Liver (tissue), 9 donors: ENCODE data around the gene CNTN2. TPM values are rescaled to one million over a fixed set of nuclear protein-coding genes. Genes with fewer than 3 reads are reported as not detected.

Source experiments
- DNase-seq: peaks from one replicate; pipeline ENCODE4 v3.0.0-alpha.2; 2017; ENCODE audit warnings: low spot score
- H3K27ac ChIP-seq, 2 donors: one replicate each; pipeline ENCODE4 v1.7.0; 2013; ENCODE audit warnings: inconsistent platforms in 2 of 2, low read length in 2 of 2, control low read depth in 1 of 2, low read depth in 1 of 2, mild to moderate bottlenecking in 1 of 2
- H3K27me3 ChIP-seq, 4 donors: one replicate each; pipeline versions ENCODE4 v1.6.1 to v1.7.0; 2013; ENCODE audit warnings: low read length in 3 of 4, inconsistent platforms in 1 of 4, mild to moderate bottlenecking in 1 of 4, moderate library complexity in 1 of 4; ENCODE audit not compliant: control insufficient read depth in 4 of 4, insufficient read depth in 4 of 4
- H3K36me3 ChIP-seq, 4 donors: one replicate each; pipeline versions ENCODE4 v1.6.1 to v1.7.0; 2013; ENCODE audit warnings: low read length in 3 of 4, mild to moderate bottlenecking in 3 of 4, low read depth in 1 of 4, moderate library complexity in 1 of 4; ENCODE audit not compliant: control insufficient read depth in 4 of 4, insufficient read depth in 3 of 4
- H3K4me1 ChIP-seq, 4 donors: one replicate each; pipeline versions ENCODE4 v1.6.1 to v1.7.0; 2013; ENCODE audit warnings: low read length in 3 of 4, mild to moderate bottlenecking in 3 of 4, moderate library complexity in 1 of 4; ENCODE audit not compliant: control insufficient read depth in 4 of 4, insufficient read depth in 4 of 4
- H3K4me3 ChIP-seq, 3 donors: one replicate each; pipeline versions ENCODE4 v1.6.1 to v1.7.0; 2013; ENCODE audit warnings: low read length in 3 of 3, control low read depth in 1 of 3, low read depth in 1 of 3, mild to moderate bottlenecking in 1 of 3
- H3K9ac ChIP-seq, 2 donors: one replicate each; pipeline ENCODE4 v1.7.0; 2013; ENCODE audit warnings: low read length in 2 of 2, mild to moderate bottlenecking in 2 of 2, moderate library complexity in 2 of 2, control low read depth in 1 of 2, low read depth in 1 of 2
- H3K9me3 ChIP-seq, 4 donors: one replicate each; pipeline versions ENCODE4 v1.6.1 to v1.7.0; 2013; ENCODE audit warnings: low read length in 3 of 4; ENCODE audit not compliant: control insufficient read depth in 4 of 4
- EGR1 ChIP-seq, 2 donors: IDR thresholded peaks; 2 replicates each; pipeline ENCODE4 v1.6.1; 2016 to 2018; ENCODE audit warnings: antibody characterized with exemption in 2 of 2, low read depth in 2 of 2
- FOXA2 ChIP-seq: IDR thresholded peaks from 2 replicates; pipeline ENCODE4 v1.6.1; 2016; ENCODE audit warnings: antibody characterized with exemption
- GABPA ChIP-seq, 2 donors: IDR thresholded peaks in 1 of 2; conservative IDR thresholded peaks in 1 of 2; 2 replicates each; pipeline ENCODE4 v1.6.1; 2016; ENCODE audit warnings: antibody characterized with exemption in 2 of 2, mild to moderate bottlenecking in 1 of 2, moderate library complexity in 1 of 2
- HNF4A ChIP-seq, 2 donors: conservative IDR thresholded peaks; 2 replicates each; pipeline ENCODE4 v1.6.1; 2016; ENCODE audit warnings: antibody characterized with exemption in 2 of 2, mild to moderate bottlenecking in 2 of 2
- HNF4G ChIP-seq: IDR thresholded peaks from 2 replicates; pipeline ENCODE4 v1.6.1; 2016; ENCODE audit warnings: antibody characterized with exemption
- JUND ChIP-seq, 2 donors: IDR thresholded peaks; 2 replicates each; pipeline ENCODE4 v1.6.1; 2016; ENCODE audit warnings: antibody characterized with exemption in 2 of 2
- MAX ChIP-seq: IDR thresholded peaks from 2 replicates; pipeline ENCODE4 v1.6.1; 2016; ENCODE audit warnings: antibody characterized with exemption
- RAD21 ChIP-seq, 2 donors: IDR thresholded peaks; 2 replicates each; pipeline ENCODE4 v1.6.1; 2016; ENCODE audit warnings: antibody characterized with exemption in 2 of 2, mild to moderate bottlenecking in 2 of 2
- REST ChIP-seq: IDR thresholded peaks from 2 replicates; pipeline ENCODE4 v1.6.1; 2016; ENCODE audit warnings: antibody characterized with exemption, mild to moderate bottlenecking
- RXRA ChIP-seq, 2 donors: IDR thresholded peaks; 2 replicates each; pipeline ENCODE4 v1.6.1; 2017 to 2018; ENCODE audit warnings: antibody characterized with exemption in 2 of 2, mild to moderate bottlenecking in 1 of 2
- SP1 ChIP-seq: IDR thresholded peaks from 2 replicates; pipeline ENCODE4 v1.6.1; 2018; ENCODE audit warnings: antibody characterized with exemption, mild to moderate bottlenecking
- TAF1 ChIP-seq: conservative IDR thresholded peaks from 2 replicates; pipeline ENCODE4 v1.6.1; 2016; ENCODE audit warnings: antibody characterized with exemption, mild to moderate bottlenecking
- YY1 ChIP-seq: IDR thresholded peaks from 2 replicates; pipeline ENCODE4 v1.6.1; 2016; ENCODE audit warnings: antibody characterized with exemption, mild to moderate bottlenecking
- ZBTB33 ChIP-seq: IDR thresholded peaks from 2 replicates; pipeline ENCODE4 v1.6.1; 2016; ENCODE audit warnings: antibody characterized with exemption
- WGBS: extraction: QIAGEN DNeasy Blood & Tissue Kit; methylation state at CpG from one replicate; pipeline ENCODE4 v1.1.7; 2013; 5-methylcytosine and 5-hydroxymethylcytosine counted together
- polyA plus RNA-seq, 2 donors: library from polyadenylated mRNA; stranded (reverse) in 1 of 2; unstranded in 1 of 2; fragments of 200-250 nt in 1 of 2; fragments of >200 nt in 1 of 2; fragmentation: Nextera tagmentation in 1 of 2; extraction: Ambion mirVana in 1 of 2; gene quantifications; one replicate each; pipeline versions ENCODE4 v1.2.1 to v1.2.3, GENCODE V29; 2013 to 2015
- total RNA-seq, 2 donors: library from RNA; depleted of rRNA; stranded (reverse); fragments of >200 nt; gene quantifications; one replicate each; pipeline ENCODE4 v1.2.3, GENCODE V29; 2014
- TF ChIP-seq, protein P1 (sequence below): fragments of 150-350 bp; IDR thresholded peaks from 2 replicates; pipeline ENCODE4 v1.5.1; 2017; ENCODE audit warnings: improper control_type of control experiment, low read depth, low read length; ENCODE audit not compliant: missing input control
- donor health status: healthy.
- donor health status: healthy.
- donor health status: healthy.
- donor health status: healthy.
- donor health status: healthy.

Gene CNTN2
- total and polyA plus RNA-seq, 4 donors = 0.05 to 0.25 (median 0.17) TPM

DNA sequence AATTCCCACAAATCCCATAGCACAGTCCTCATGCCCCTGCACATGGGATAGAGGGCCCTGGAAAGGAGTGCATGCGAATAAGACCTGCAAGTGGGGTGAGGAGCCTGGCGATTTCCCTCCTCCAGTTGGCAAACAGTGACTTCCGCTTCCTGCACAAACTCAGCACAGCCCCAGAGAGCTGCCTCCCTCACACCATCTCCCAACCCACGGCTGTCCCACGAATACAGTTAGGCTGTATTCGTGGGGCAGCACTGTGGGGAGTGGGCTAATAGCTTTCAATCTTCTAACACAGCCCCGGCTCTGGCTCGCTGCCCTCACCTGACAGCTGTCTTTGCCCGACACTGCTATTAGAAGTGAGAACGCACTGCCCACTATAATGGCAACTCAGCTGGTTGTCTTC lies 28.2 kb upstream of the CNTN2 start:
- no peak for DNase-seq
- H3K36me3 ChIP-seq = no peaks in the 10 kb centered on the region
- H3K27ac ChIP-seq = no peak overlapping the region
- peaks cover 2 to 14% (median 11%) of the 10 kb centered on the region in 4 donors for H3K4me1 ChIP-seq
- H3K4me3 ChIP-seq = no peak overlapping the region
- 83% methylated on average over 10 of the region's 10 CpGs for WGBS
- TF ChIP-seq ZBTB33 (no peak), RXRA (IDR thresholded peaks at IDR 0.05) (no peak), RAD21 (IDR thresholded peaks at IDR 0.05) (no peak), FOXA2 (no peak), HNF4G (no peak), JUND (IDR thresholded peaks at IDR 0.05) (no peak)
- TF ChIP-seq, protein P1, sequence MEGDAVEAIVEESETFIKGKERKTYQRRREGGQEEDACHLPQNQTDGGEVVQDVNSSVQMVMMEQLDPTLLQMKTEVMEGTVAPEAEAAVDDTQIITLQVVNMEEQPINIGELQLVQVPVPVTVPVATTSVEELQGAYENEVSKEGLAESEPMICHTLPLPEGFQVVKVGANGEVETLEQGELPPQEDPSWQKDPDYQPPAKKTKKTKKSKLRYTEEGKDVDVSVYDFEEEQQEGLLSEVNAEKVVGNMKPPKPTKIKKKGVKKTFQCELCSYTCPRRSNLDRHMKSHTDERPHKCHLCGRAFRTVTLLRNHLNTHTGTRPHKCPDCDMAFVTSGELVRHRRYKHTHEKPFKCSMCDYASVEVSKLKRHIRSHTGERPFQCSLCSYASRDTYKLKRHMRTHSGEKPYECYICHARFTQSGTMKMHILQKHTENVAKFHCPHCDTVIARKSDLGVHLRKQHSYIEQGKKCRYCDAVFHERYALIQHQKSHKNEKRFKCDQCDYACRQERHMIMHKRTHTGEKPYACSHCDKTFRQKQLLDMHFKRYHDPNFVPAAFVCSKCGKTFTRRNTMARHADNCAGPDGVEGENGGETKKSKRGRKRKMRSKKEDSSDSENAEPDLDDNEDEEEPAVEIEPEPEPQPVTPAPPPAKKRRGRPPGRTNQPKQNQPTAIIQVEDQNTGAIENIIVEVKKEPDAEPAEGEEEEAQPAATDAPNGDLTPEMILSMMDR = no peak
- no peak overlapping the region for H3K9ac ChIP-seq
- no peaks in the 10 kb centered on the region for H3K9me3 ChIP-seq
- H3K27me3 ChIP-seq = no peaks in the 10 kb centered on the region

DNA sequence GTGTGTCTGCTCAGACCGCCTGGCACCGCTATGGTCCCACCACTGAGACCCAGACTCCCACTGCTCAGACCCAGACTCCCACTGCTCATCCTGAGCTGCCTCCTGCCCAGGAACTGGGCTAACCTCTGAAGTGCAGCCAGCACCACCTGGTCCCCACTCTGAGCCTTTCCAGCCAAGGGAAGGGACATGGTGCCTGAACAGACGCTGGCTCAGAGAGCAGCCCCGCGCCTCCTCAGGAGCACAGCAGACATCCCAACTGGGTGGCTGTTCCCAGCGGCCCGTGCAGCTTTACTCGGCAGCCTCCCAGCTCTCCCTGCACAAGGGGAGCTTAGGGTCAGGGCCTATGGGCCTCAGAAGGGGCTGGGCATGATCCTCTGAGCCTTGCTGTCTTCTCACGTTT lies 27.8 kb upstream of the CNTN2 start:
- Histone ChIP-seq H3K9me3 (no peaks in the 10 kb centered on the region), H3K4me3 (no peak overlapping the region)
- WGBS = 93% methylated on average over 9 of the region's 9 CpGs

DNA sequence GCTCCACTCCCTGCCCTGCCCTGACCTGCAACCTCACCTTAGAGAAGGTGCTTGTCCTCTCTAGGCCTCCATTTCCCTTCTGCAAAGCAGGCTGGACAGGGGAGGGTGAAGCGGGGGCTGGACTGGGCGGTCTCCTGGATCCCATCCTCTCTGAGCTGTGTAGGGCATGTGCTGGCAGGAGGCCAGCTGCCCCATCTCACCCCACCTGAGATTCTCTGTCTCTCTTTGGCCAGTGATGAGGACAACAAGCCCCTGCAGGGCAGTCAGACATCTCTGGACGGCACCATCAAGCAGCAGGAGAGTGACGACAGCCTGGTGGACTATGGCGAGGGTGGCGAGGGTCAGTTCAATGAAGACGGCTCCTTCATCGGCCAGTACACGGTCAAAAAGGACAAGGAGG lies 26.9 kb upstream of the CNTN2 start:
- 90% methylated on average over 9 of the region's 9 CpGs for WGBS
- no peak for DNase-seq
- Histone ChIP-seq H3K9me3 (no peaks in the 10 kb centered on the region), H3K27ac (no peak overlapping the region), H3K4me3 (no peak overlapping the region), H3K9ac (no peak overlapping the region), H3K36me3 (no peaks in the 10 kb centered on the region), H3K4me1 (peaks cover 2 to 14% (median 11%) of the 10 kb centered on the region in 4 donors), H3K27me3 (no peaks in the 10 kb centered on the region)
- TF ChIP-seq EGR1 (IDR thresholded peaks at IDR 0.05; ENCODE audit: low read depth in 2 of 2) (no peak), TAF1 (no peak), REST (no peak), SP1 (no peak), HNF4G (no peak), ZBTB33 (no peak), YY1 (no peak), GABPA (IDR thresholded peaks at IDR 0.05 in 1 of 2, conservative IDR thresholded peaks at IDR 0.05 in 1 of 2) (no peak), RXRA (IDR thresholded peaks at IDR 0.05) (no peak), JUND (IDR thresholded peaks at IDR 0.05) (no peak)

More for the DNA sequence above, 27.8 kb upstream of the CNTN2 start:
- no peak for DNase-seq
- TF ChIP-seq TAF1 (no peak), YY1 (no peak), HNF4A (conservative IDR thresholded peaks at IDR 0.05) (no peak), MAX (no peak), GABPA (IDR thresholded peaks at IDR 0.05 in 1 of 2, conservative IDR thresholded peaks at IDR 0.05 in 1 of 2) (no peak), EGR1 (IDR thresholded peaks at IDR 0.05; ENCODE audit: low read depth in 2 of 2) (no peak), JUND (IDR thresholded peaks at IDR 0.05) (no peak)
- Histone ChIP-seq H3K36me3 (no peaks in the 10 kb centered on the region), H3K27ac (no peak overlapping the region), H3K9ac (no peak overlapping the region), H3K4me1 (peaks cover 2 to 14% (median 11%) of the 10 kb centered on the region in 4 donors), H3K27me3 (no peaks in the 10 kb centered on the region)
